H1 (cell line): ENCODE measurements around the gene BCAP31. TPM values are rescaled to one million over a fixed set of nuclear protein-coding genes. Genes with fewer than 3 reads are reported as not detected.

ENCODE experiments used
- CTCF ChIA-PET: fragments of 300-600 bp; sonication (Branson Sonifier 250); formaldehyde crosslinking; loops from one replicate; lab custom pipeline; 2021; ENCODE audit not compliant: partially characterized antibody; lab: Charles Lee
- POLR2A ChIA-PET: fragments of 300-600 bp; sonication (Branson Sonifier 250); formaldehyde crosslinking; loops from one replicate; lab custom pipeline; 2021; ENCODE audit warnings: inconsistent platforms; ENCODE audit not compliant: partially characterized antibody; lab: Charles Lee
- DNase-seq, 2 experiments: peaks; one replicate each; pipeline versions ENCODE4 v3.0.0 to v3.0.0-alpha.2; 2010 to 2022; ENCODE audit warnings: low spot score in 2 of 2, low read depth in 1 of 2, mixed read lengths in 1 of 2
- FAIRE-seq: peaks from 2 replicates; lab custom pipeline; 2011; peaks lifted over from hg19 to GRCh38; lab: Jason Lieb, UNC
- H2AFZ ChIP-seq: 2 replicates; pipeline ENCODE4 v1.8.1; 2012; ENCODE audit warnings: low read length, inconsistent platforms
- H2AK5ac ChIP-seq: 2 replicates; pipeline ENCODE4 v1.6.1; 2013; ENCODE audit warnings: low read depth, low read length
- H2BK120ac ChIP-seq: replicated peaks from 2 replicates; pipeline ENCODE3; 2013; ENCODE audit warnings: low read depth, low read length, inconsistent platforms
- H2BK12ac ChIP-seq: 2 replicates; pipeline ENCODE4 v1.6.1; 2013; ENCODE audit warnings: low read depth, low read length
- H2BK15ac ChIP-seq: 2 replicates; pipeline ENCODE4 v1.6.1; 2013; ENCODE audit warnings: low read length
- H2BK20ac ChIP-seq: 2 replicates; pipeline ENCODE4 v1.6.1; 2013; ENCODE audit warnings: low read length
- H2BK5ac ChIP-seq: 2 replicates; pipeline ENCODE4 v1.6.1; 2013; ENCODE audit warnings: low read depth, low read length
- H3K14ac ChIP-seq: 2 replicates; pipeline ENCODE4 v1.6.1; 2013; ENCODE audit warnings: inconsistent platforms; ENCODE audit not compliant: insufficient read length
- H3K18ac ChIP-seq: 2 replicates; pipeline ENCODE4 v1.6.1; 2013; ENCODE audit warnings: low read length; ENCODE audit errors: extremely low read depth
- H3K23ac ChIP-seq: 2 replicates; pipeline ENCODE4 v1.6.1; 2013; ENCODE audit warnings: inconsistent platforms; ENCODE audit not compliant: insufficient read length
- H3K23me2 ChIP-seq: 2 replicates; pipeline ENCODE4 v1.6.1; 2013; ENCODE audit warnings: low read depth, low read length
- H3K27ac ChIP-seq: 2 replicates; pipeline ENCODE4 v1.6.1; 2011; ENCODE audit warnings: low read depth, low read length, inconsistent platforms
- H3K27me3 ChIP-seq, 4 experiments: replicated peaks in 1 of 4; 1 replicate in 1 of 4; 2 replicates in 3 of 4; pipeline versions ENCODE4 v1.6.1 to v1.8.1; 2011 to 2013; ENCODE audit warnings: low read length in 3 of 4, mild to moderate bottlenecking in 3 of 4, inconsistent platforms in 2 of 4, mixed read lengths in 2 of 4, moderate library complexity in 1 of 4; ENCODE audit not compliant: control insufficient read depth in 3 of 4, insufficient read depth in 3 of 4; ENCODE audit errors: extremely low read depth in 1 of 4
- H3K36me3 ChIP-seq, 4 experiments: 2 replicates each; pipeline versions ENCODE4 v1.6.1 to v1.8.1; 2011 to 2013; ENCODE audit warnings: mild to moderate bottlenecking in 4 of 4, low read length in 3 of 4, moderate library complexity in 2 of 4, control low read depth in 1 of 4, inconsistent platforms in 1 of 4; ENCODE audit not compliant: insufficient read depth in 4 of 4, control insufficient read depth in 2 of 4
- H3K4ac ChIP-seq: replicated peaks from 2 replicates; pipeline ENCODE3; 2013; ENCODE audit warnings: low read length, low read depth, mixed read lengths, inconsistent platforms; ENCODE audit not compliant: insufficient read length
- H3K4me1 ChIP-seq, 4 experiments: replicated peaks in 1 of 4; 1 replicate in 1 of 4; 2 replicates in 3 of 4; pipeline versions ENCODE4 v1.6.1 to v1.8.1; 2011 to 2013; ENCODE audit warnings: low read length in 3 of 4, inconsistent platforms in 2 of 4, mixed read lengths in 1 of 4; ENCODE audit not compliant: insufficient read depth in 4 of 4, control insufficient read depth in 3 of 4
- H3K4me2 ChIP-seq, 2 experiments: 2 replicates each; pipeline versions ENCODE4 v1.6.1 to v1.8.1; 2011 to 2013; ENCODE audit warnings: low read depth in 2 of 2, low read length in 2 of 2, control low read depth in 1 of 2, inconsistent platforms in 1 of 2, mild to moderate bottlenecking in 1 of 2; ENCODE audit not compliant: insufficient read depth in 1 of 2
- H3K4me3 ChIP-seq, 4 experiments: fragments of 200-600, 300-600 bp in 1 of 4; sonication (generic), shearing (Covaris generic), sonication (Bioruptor Twin) in 1 of 4; 2 replicates each; pipeline versions ENCODE4 v1.5.1 to v1.8.1; 2011 to 2016; ENCODE audit warnings: low read length in 4 of 4, low read depth in 3 of 4, control low read depth in 2 of 4, inconsistent platforms in 2 of 4, mild to moderate bottlenecking in 2 of 4, mixed read lengths in 1 of 4, moderate library complexity in 1 of 4; ENCODE audit not compliant: insufficient read depth in 2 of 4; ENCODE audit errors: extremely low read depth in 1 of 4
- H3K56ac ChIP-seq: replicated peaks from 2 replicates; pipeline ENCODE3; 2013; ENCODE audit warnings: low read depth, mild to moderate bottlenecking, mixed read lengths, low read length, inconsistent platforms; ENCODE audit not compliant: insufficient read length
- H3K79me1 ChIP-seq: 2 replicates; pipeline ENCODE4 v1.6.1; 2013; ENCODE audit warnings: low read depth, low read length, control low read depth
- H3K79me2 ChIP-seq, 2 experiments: 2 replicates each; pipeline versions ENCODE4 v1.6.1 to v1.8.1; 2012 to 2013; ENCODE audit warnings: low read length in 2 of 2, mild to moderate bottlenecking in 2 of 2, inconsistent platforms in 1 of 2; ENCODE audit not compliant: insufficient read depth in 2 of 2, control insufficient read depth in 1 of 2
- H3K9ac ChIP-seq, 4 experiments: replicated peaks in 1 of 4; 1 replicate in 1 of 4; 2 replicates in 3 of 4; pipeline versions ENCODE4 v1.6.1 to v1.8.1; 2011 to 2013; ENCODE audit warnings: low read depth in 3 of 4, low read length in 3 of 4, control low read depth in 2 of 4, mild to moderate bottlenecking in 2 of 4, moderate library complexity in 2 of 4, inconsistent platforms in 1 of 4; ENCODE audit errors: extremely low read depth in 1 of 4
- H3K9me3 ChIP-seq, 2 experiments: 2 replicates each; pipeline versions ENCODE4 v1.6.1 to v1.8.1; 2012 to 2013; ENCODE audit warnings: mild to moderate bottlenecking in 2 of 2, moderate library complexity in 2 of 2, control low read depth in 1 of 2, inconsistent platforms in 1 of 2, low read depth in 1 of 2, low read length in 1 of 2, mixed read lengths in 1 of 2; ENCODE audit not compliant: insufficient read depth in 2 of 2
- H4K20me1 ChIP-seq, 2 experiments: replicated peaks in 1 of 2; 2 replicates each; pipeline versions ENCODE3 to v1.8.1; 2011 to 2013; ENCODE audit warnings: inconsistent platforms in 2 of 2, low read length in 2 of 2, mild to moderate bottlenecking in 1 of 2; ENCODE audit not compliant: insufficient read depth in 2 of 2, control insufficient read depth in 1 of 2
- H4K5ac ChIP-seq: 2 replicates; pipeline ENCODE4 v1.6.1; 2013; ENCODE audit warnings: low read length, low read depth, mixed read lengths, inconsistent platforms; ENCODE audit not compliant: insufficient read length
- H4K8ac ChIP-seq: 2 replicates; pipeline ENCODE4 v1.8.0; 2013; ENCODE audit warnings: mild to moderate bottlenecking, moderate library complexity, low read length, inconsistent platforms; ENCODE audit not compliant: insufficient read depth; ENCODE audit errors: extremely low read depth
- H4K91ac ChIP-seq: replicated peaks from 2 replicates; pipeline ENCODE3; 2013; ENCODE audit warnings: low read length, mixed read lengths, inconsistent platforms; ENCODE audit not compliant: insufficient read length
- CBX8 ChIP-seq: fragments of 300-800, 300-1000 bp; sonication (generic); IDR thresholded peaks from 2 replicates; pipeline ENCODE4 v1.7.1; 2016; ENCODE audit warnings: low read depth, low read length, borderline replicate concordance
- FOSL1 ChIP-seq: IDR thresholded peaks from 2 replicates; pipeline ENCODE4 v1.6.1; 2011; ENCODE audit warnings: mild to moderate bottlenecking, low read depth, low read length, moderate library complexity; ENCODE audit not compliant: insufficient read depth
- GABPA ChIP-seq: IDR thresholded peaks from 2 replicates; pipeline ENCODE4 v1.6.1; 2011; ENCODE audit warnings: mild to moderate bottlenecking, low read length, moderate library complexity, borderline replicate concordance; ENCODE audit not compliant: insufficient read depth
- HDAC6 ChIP-seq: IDR thresholded peaks from one replicate; pipeline ENCODE4 v1.7.1; 2012; ENCODE audit warnings: low read depth, mild to moderate bottlenecking, inconsistent platforms, low read length, moderate library complexity
- JUN ChIP-seq: IDR thresholded peaks from 2 replicates; pipeline ENCODE4 v1.6.1; 2011; ENCODE audit warnings: low read depth, mild to moderate bottlenecking, improper control_type of control experiment, low read length
- MAFK ChIP-seq: IDR thresholded peaks from 2 replicates; pipeline ENCODE4 v1.6.1; 2012; ENCODE audit warnings: low read depth, mild to moderate bottlenecking, improper control_type of control experiment, low read length
- SP2 ChIP-seq: IDR thresholded peaks from 2 replicates; pipeline ENCODE4 v1.6.1; 2012; ENCODE audit warnings: mild to moderate bottlenecking, low read length, inconsistent platforms
- SRF ChIP-seq: IDR thresholded peaks from 2 replicates; pipeline ENCODE4 v1.6.1; 2011; ENCODE audit warnings: mild to moderate bottlenecking, low read depth, low read length, moderate library complexity
- TAF1 ChIP-seq: IDR thresholded peaks from 2 replicates; pipeline ENCODE4 v1.6.1; 2011; ENCODE audit warnings: mild to moderate bottlenecking, low read depth, low read length
- TBP ChIP-seq: IDR thresholded peaks from 2 replicates; pipeline ENCODE4 v1.6.1; 2011; ENCODE audit warnings: low read depth, low read length, improper control_type of control experiment
- TCF12 ChIP-seq: IDR thresholded peaks from 2 replicates; pipeline ENCODE4 v1.6.1; 2011; ENCODE audit warnings: low read depth, mild to moderate bottlenecking, low read length
- YY1 ChIP-seq: IDR thresholded peaks from 2 replicates; pipeline ENCODE4 v1.6.1; 2011; ENCODE audit warnings: low read depth, mild to moderate bottlenecking, low read length
- WGBS, 2 experiments: shearing (Covaris generic) in 1 of 2; methylation state at CpG; one replicate each; pipeline versions ENCODE4 v1.1.6 to v1.1.7; 2013 to 2015; ENCODE audit warnings: low lambda C conversion rate in 2 of 2, mixed read lengths in 2 of 2, inconsistent platforms in 1 of 2, low coverage in 1 of 2, missing lambda C conversion rate in 1 of 2; ENCODE audit not compliant: insufficient replicate concordance in 2 of 2, insufficient coverage in 1 of 2, insufficient read length in 1 of 2; ENCODE audit errors: extremely low coverage in 1 of 2, missing lambda C conversion rate in 1 of 2; 5-methylcytosine and 5-hydroxymethylcytosine counted together
- polyA plus RNA-seq, 7 experiments: library from polyadenylated mRNA; depleted of rRNA in 3 of 7; stranded (reverse) in 5 of 7; unstranded in 2 of 7; fragments of >200 nt in 5 of 7; fragments of 200-250 nt in 2 of 7; gene quantifications; 1 replicate in 5 of 7; 2 replicates in 1 of 7; 4 replicates in 1 of 7; pipeline versions ENCODE4 v1.2.1 to v1.2.3, GENCODE V29; 2011 to 2013; ENCODE audit warnings: missing spikeins in 2 of 7, mixed read lengths in 2 of 7
- total RNA-seq: library from RNA; stranded (reverse); fragmentation: NEBNext Ultra II Directional; extraction: Animal tissue kit (Norgen Biotek cat#: 25700); gene quantifications from 2 replicates; pipeline ENCODE4 v1.2.1, GENCODE V29; 2021

BCAP31 gene
- total and polyA plus RNA-seq, 2 of the 8 experiments (the other 6 are each of a cell fraction or from before 2014, with no cell fraction given), result 136 to 159 TPM

DNA sequence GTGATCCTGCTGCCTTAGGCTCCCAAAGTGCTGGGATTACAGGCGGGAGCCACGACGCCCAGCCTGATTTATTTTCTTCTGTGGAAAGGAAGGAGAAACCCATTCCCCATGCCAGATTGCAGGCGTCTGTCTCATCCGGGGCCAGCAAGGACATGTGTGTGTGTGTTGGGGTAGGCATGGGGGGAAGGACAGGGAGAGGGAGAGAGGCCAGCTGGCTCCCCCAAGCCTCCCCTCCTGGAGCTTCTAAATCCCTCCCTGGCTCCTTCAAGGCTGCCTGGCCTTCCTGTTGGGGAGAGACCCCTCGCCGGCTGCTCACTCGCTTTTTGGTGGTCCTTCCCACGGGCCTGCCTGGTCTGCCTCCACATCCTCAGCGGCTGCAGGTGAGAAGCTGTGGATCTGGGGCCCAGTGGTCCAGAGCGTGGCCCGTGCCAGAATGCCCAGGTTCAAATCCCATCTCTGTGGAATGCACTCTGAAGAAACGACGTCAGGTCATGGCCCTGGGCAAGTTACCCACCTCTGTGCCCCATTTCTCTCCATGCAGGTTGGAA is 38.5 kb upstream of the BCAP31 start:
- Histone ChIP-seq H3K4me3 (no peak overlapping the region), H3K23me2 (no peaks in the 10 kb centered on the region), H2BK20ac (no peak overlapping the region), H3K18ac (no peak overlapping the region), H3K14ac (no peak overlapping the region), H2BK120ac (no peak overlapping the region), H3K4me2 (no peak overlapping the region), H4K91ac (no peak overlapping the region), H3K36me3 (no peaks in the 10 kb centered on the region), H4K5ac (no peak overlapping the region), H2AK5ac (no peak overlapping the region), H2BK15ac (no peak overlapping the region), H3K9ac (no peak overlapping the region), H2BK5ac (no peak overlapping the region), H3K27me3 (no peaks in the 10 kb centered on the region), H3K4me1 (peaks cover 0 to 8% (median 4%) of the 10 kb centered on the region in 4 experiments; a peak in 5 of 7 replicates), H4K20me1 (no peaks in the 10 kb centered on the region), H4K8ac (no peak overlapping the region), H3K23ac (no peak overlapping the region), H2AFZ (no peak overlapping the region), H3K79me2 (no peaks in the 10 kb centered on the region), H3K27ac (no peak overlapping the region), H3K56ac (no peak overlapping the region), H2BK12ac (no peak overlapping the region), H3K79me1 (no peaks in the 10 kb centered on the region), H3K4ac (no peak overlapping the region), H3K9me3 (no peaks in the 10 kb centered on the region)
- POLR2A ChIA-PET, result no interaction called here
- CTCF ChIA-PET, result interaction anchor here (0.7 to 3.7 kb wide), 14 partner anchors 11 to 189 kb away, joined by 3 to 16 read pairs (median 4); partner anchors contain the start of genes L1CAM and SRPK3
- no peak for DNase-seq
- TF ChIP-seq SP2 (no peak), YY1 (no peak), TCF12 (no peak), JUN (no peak), SRF (no peak), MAFK (no peak), HDAC6 (no peak), TAF1 (no peak), FOSL1 (no peak), CBX8 (no peak), GABPA (no peak), TBP (no peak)
- 87% methylated on average over 9 of the region's 14 CpGs; no CpG with 5 or more reads in 1 of the 2 experiments for WGBS, 2 experiments
- FAIRE-seq, result no peak
